GM19351 (cell line): ENCODE data around the gene CASP8AP2.
"Not testable (repeated sequence)": the region's sequence is repeated elsewhere in the genome, so short reads cannot be mapped to it uniquely, and the experiment has no call there.

ENCODE experiments used
- ATAC-seq: cut with Tn5 transposase; IDR thresholded peaks from one replicate; pipeline ENCODE4 v1.9.1; 2021; ENCODE audit warnings: mild to moderate bottlenecking, moderate library complexity; ENCODE audit not compliant: unreplicated experiment

The CASP8AP2 gene

GRCh38 chr6:89829472-89830169 lies at the start of gene CASP8AP2:
CASP8AP2 (plus strand) TSS chr6:89829880.
- ATAC-seq: peak; percentile 93

- no peak for ATAC-seq
Observed at GRCh38 chr6:89781070-89782034, 48.3 kb upstream of the CASP8AP2 start.

GRCh38 chr6:89782222-89782621 lies 47.5 kb upstream of the CASP8AP2 start:
- ATAC-seq: no peak

GRCh38 chr6:89783293-89783692 lies 46.4 kb upstream of the CASP8AP2 start:
- ATAC-seq: not testable (repeated sequence)

GRCh38 chr6:89784838-89785237 lies 44.8 kb upstream of the CASP8AP2 start:
- no peak for ATAC-seq

- ATAC-seq: no peak
Observed at GRCh38 chr6:89786970-89787369, 42.7 kb upstream of the CASP8AP2 start.

- ATAC-seq: no peak
Observed at GRCh38 chr6:89787660-89788328, 41.9 kb upstream of the CASP8AP2 start.

- ATAC-seq: no peak
Observed at GRCh38 chr6:89789980-89790379, 39.7 kb upstream of the CASP8AP2 start.

GRCh38 chr6:89790403-89790802 lies 39.3 kb upstream of the CASP8AP2 start:
- no peak for ATAC-seq

- peak; percentile 85 for ATAC-seq
Observed at GRCh38 chr6:89792881-89793280, 36.8 kb upstream of the CASP8AP2 start.

GRCh38 chr6:89793586-89793985 lies 36.1 kb upstream of the CASP8AP2 start:
- ATAC-seq: no peak

- ATAC-seq: no peak
Observed at GRCh38 chr6:89794324-89794723, 35.4 kb upstream of the CASP8AP2 start.

GRCh38 chr6:89797317-89797716 lies 32.4 kb upstream of the CASP8AP2 start:
- ATAC-seq: no peak

- ATAC-seq: no peak
Observed at GRCh38 chr6:89799096-89799495, 30.6 kb upstream of the CASP8AP2 start.

GRCh38 chr6:89799756-89800155 lies 29.9 kb upstream of the CASP8AP2 start:
- ATAC-seq: no peak

- no peak for ATAC-seq
Observed at GRCh38 chr6:89803271-89803670, 26.4 kb upstream of the CASP8AP2 start.

GRCh38 chr6:89805814-89806371 lies 23.8 kb upstream of the CASP8AP2 start:
- ATAC-seq: no peak

- ATAC-seq: no peak
Observed at GRCh38 chr6:89807581-89807980, 22.1 kb upstream of the CASP8AP2 start.

- ATAC-seq: not testable (repeated sequence)
Observed at GRCh38 chr6:89813422-89813821, 16.3 kb upstream of the CASP8AP2 start.

- no peak for ATAC-seq
Observed at GRCh38 chr6:89817481-89817880, 12.2 kb upstream of the CASP8AP2 start.

GRCh38 chr6:89818977-89819335 lies 10.7 kb upstream of the CASP8AP2 start:
- ATAC-seq: peak; percentile 29
